WTC11 (cell line): Measurements from ENCODE around the gene ELP2.

Experiments
- CBFB ChIP-seq: sonication (generic); formaldehyde crosslinking; IDR thresholded peaks from 2 replicates; pipeline ENCODE4 v1.8.1; 2022; ENCODE audit warnings: mild to moderate bottlenecking, low read depth, missing genetic modification reagents
- CDX4 ChIP-seq: fragments of 250-450 bp; sonication (Bioruptor Pico); IDR thresholded peaks from 2 replicates; pipeline ENCODE4 v1.9.0; 2021; ENCODE audit warnings: moderate library complexity, mild to moderate bottlenecking, inconsistent platforms, borderline replicate concordance
- CTCF ChIP-seq: fragments of 200-600 bp; IDR thresholded peaks from 2 replicates; pipeline ENCODE4 v1.8.0; 2022; ENCODE audit warnings: antibody characterized with exemption
- E2F4 ChIP-seq: sonication (generic); formaldehyde crosslinking; IDR thresholded peaks from 2 replicates; pipeline ENCODE4 v1.8.1; 2022; ENCODE audit warnings: low read depth, mild to moderate bottlenecking, moderate library complexity, missing genetic modification reagents, borderline replicate concordance
- FOXJ3 ChIP-seq: sonication (generic); formaldehyde crosslinking; IDR thresholded peaks from 2 replicates; pipeline ENCODE4 v1.9.0; 2021; ENCODE audit warnings: missing genetic modification reagents, mild to moderate bottlenecking, borderline replicate concordance
- NFYB ChIP-seq: sonication (generic); formaldehyde crosslinking; conservative IDR thresholded peaks from 2 replicates; pipeline ENCODE4 v1.8.0; 2022; ENCODE audit warnings: low read depth, missing genetic modification reagents
- RELA ChIP-seq: sonication (generic); formaldehyde crosslinking; IDR thresholded peaks from 2 replicates; pipeline ENCODE4 v1.8.1; 2022; ENCODE audit warnings: missing genetic modification reagents, mild to moderate bottlenecking, borderline replicate concordance
- SP1 ChIP-seq: sonication (generic); formaldehyde crosslinking; conservative IDR thresholded peaks from 2 replicates; pipeline ENCODE4 v1.8.1; 2022; ENCODE audit warnings: missing genetic modification reagents

GRCh38 chr18:36132756-36133155 lies 3.1 kb downstream of the ELP2 start:
- TF ChIP-seq CTCF (no peak), FOXJ3 (CRISPR knock-in tag) (no peak), SP1 (CRISPR knock-in tag) (no peak), E2F4 (CRISPR knock-in tag) (no peak), RELA (CRISPR knock-in tag) (no peak), CBFB (CRISPR knock-in tag) (no peak), NFYB (CRISPR knock-in tag) (no peak), CDX4 (CRISPR knock-in tag) (no peak)
